Activated T-cell treated with anti-CD3 and anti-CD28 coated beads, Interleukin-2, amount 50 U/mL, for 1 hour (primary cell): ENCODE measurements around the gene ZNF212.
"Not testable (repeated sequence)": the region's sequence is repeated elsewhere in the genome, so short reads cannot be mapped to it uniquely, and the experiment has no call there.

Experiments
- DNase-seq: peaks from one replicate; pipeline ENCODE4 v3.0.0-alpha.2; 2020

ZNF212 gene

DNA sequence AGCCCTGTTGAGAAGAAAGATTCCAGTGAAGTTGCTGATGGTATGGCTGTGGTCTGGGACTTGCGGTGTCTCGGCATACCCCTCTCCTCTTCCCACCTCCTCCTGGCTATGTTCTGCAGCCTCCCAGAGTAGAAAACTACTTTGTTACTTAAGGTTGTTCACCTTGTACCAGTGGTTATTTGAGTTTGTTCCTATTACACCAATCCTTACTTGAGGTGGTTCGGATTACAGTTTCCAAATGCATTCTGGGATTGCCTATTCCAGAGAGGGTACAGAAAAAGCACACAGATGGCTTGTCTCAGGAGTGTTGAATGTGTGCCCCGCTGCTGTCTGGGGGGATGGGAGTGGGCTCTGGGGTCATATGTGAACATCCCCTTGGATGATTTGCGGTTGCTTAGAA lies 15.7 kb downstream of the ZNF212 start:
- no peak for DNase-seq

- DNase-seq, result no peak
Measured at GRCh38 chr7:149256568-149256967, 17.1 kb downstream of the ZNF212 start.

DNA sequence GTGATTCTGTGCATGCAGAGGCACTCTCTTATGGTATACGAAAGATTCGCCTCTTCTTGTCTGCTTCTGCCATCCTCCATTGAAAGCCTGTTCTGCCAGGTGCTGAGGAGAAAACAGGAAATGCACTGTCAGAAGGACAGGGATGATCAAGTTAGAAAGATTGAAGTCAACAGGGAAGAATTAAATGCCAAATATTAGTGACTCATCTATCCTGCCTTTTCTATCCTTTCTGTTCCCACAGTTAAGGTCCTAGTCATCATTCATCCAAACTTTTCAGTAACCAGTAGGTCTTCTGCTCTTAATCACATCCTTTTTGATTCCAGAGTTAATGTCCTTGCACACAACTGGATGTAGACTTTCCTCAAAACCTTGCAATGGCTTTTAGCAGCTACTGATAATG lies 17.7 kb downstream of the ZNF212 start:
- DNase-seq, result no peak

DNA sequence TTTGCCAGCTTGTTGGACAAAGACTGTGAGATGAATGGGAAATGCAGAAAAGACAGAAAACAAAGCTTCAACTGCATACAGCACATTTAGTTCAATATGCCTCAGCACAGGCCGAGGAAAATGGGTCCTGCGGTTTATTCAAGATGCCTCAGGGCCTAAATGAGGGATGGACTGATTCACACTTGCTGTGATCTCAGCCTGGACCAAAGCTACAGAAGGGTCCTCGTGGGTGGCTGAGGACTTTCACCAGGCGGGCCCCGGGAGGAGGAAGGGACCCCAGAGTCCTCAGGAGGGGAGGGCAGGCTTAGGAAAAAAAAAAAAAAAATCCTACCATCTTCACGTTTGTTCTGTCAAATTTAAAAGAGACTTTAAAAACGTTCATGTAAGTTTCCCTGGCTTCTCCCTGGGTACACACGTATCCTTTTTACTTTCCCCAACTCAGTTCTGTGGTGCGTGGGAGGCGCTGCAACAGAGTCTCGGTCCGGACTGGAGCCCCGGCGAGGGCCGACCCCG lies 21.9 kb downstream of the ZNF212 start:
- no peak for DNase-seq

DNA sequence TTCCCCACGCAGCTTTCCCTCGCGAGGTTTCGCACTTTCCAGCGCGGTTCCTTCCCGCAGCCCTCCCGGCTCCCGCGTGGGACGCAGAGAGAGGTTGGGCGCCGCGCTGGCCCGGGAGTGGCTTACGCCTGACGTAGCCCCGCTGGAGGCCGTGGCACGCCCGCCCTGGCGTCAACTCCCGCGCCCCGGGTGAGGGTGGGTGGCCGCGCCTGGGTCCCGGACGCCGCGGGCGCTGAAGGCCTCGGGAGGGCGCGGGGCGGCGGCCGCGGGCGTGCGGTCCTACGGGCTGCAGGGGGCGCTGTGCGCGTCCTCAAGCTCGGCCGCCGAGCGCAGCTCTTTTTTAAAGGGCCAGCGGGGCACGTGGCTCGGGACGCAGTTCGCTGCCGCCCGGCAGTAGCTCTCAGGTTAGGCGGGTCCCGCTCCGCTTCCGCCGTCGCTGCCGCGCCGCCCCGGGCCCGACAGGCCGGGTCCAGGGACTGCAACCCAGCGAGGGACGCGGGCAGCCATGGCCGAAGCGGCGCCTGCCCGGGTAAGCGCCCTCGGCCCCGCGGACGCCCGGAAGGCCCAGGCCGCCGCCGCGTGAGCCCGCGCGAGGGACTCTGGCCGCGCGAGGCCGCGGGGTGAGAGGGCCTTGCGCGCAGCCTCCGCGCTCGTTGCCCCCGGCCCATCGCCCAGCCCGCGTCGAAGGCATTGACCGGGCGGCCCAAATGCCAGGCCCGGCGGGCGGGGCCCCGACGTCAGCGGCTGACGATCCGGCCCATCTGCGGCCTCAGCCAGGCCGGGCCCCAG lies 22.6 kb downstream of the ZNF212 start, which contains the start of gene ZNF783:
Gene ZNF783 (plus strand): TSS at position 368 of the 789 bp plus-strand sequence. CDS start 138 bp downstream, at position 506.
- peak; percentile 90 for DNase-seq

- no peak for DNase-seq
Measured at GRCh38 chr7:149266451-149266850, 27.0 kb downstream of the ZNF212 start.

DNA sequence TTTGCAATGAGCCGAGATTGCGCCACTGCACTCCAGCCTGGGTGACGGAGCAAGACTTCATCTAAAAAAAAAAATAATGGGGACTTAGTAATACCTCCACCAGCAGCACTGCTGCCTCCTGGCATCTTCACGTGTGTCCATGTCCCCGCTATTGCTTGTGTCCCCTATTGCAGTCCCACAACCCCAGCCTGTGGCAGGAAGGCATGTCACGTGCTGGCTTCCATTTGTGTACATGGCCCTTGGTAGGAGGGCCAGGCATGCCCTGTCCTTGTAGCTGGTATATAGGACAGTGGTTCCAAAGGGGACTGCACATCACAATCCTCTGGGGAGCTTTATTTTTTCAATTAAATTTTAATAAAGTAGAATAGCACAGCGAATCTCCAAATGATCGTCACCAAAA lies 28.3 kb downstream of the ZNF212 start:
- no peak for DNase-seq

GRCh38 chr7:149274424-149274823 lies 35.0 kb downstream of the ZNF212 start:
- DNase-seq, result not testable (repeated sequence)

GRCh38 chr7:149277871-149278270 lies 38.4 kb downstream of the ZNF212 start:
- no peak for DNase-seq

DNA sequence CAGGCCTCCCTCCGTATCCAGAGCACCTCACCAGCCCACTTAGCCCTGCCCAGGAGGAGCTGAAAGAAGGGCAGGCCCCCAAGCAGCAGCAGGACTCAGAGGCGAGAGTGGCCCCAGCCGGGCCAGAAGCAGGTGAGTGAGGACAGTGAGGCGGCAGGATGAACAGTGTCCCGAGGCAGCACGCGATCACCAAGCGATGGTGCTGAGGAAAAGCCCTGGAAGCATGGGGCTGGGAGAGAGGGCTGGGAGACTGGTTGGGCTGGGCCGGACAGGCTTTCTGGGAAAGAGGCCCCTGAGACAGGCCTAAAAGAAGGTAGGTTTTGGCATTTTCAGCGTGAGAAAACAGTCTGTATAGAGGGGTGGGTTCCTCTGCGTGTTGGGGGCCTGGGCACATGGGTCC lies 38.9 kb downstream of the ZNF212 start:
- no peak for DNase-seq

- DNase-seq, result no peak
Measured at GRCh38 chr7:149279111-149279743, 39.8 kb downstream of the ZNF212 start.

GRCh38 chr7:149280151-149280550 lies 40.7 kb downstream of the ZNF212 start:
- DNase-seq, result no peak

- no peak for DNase-seq
Measured at GRCh38 chr7:149280661-149281507, 41.4 kb downstream of the ZNF212 start.

DNA sequence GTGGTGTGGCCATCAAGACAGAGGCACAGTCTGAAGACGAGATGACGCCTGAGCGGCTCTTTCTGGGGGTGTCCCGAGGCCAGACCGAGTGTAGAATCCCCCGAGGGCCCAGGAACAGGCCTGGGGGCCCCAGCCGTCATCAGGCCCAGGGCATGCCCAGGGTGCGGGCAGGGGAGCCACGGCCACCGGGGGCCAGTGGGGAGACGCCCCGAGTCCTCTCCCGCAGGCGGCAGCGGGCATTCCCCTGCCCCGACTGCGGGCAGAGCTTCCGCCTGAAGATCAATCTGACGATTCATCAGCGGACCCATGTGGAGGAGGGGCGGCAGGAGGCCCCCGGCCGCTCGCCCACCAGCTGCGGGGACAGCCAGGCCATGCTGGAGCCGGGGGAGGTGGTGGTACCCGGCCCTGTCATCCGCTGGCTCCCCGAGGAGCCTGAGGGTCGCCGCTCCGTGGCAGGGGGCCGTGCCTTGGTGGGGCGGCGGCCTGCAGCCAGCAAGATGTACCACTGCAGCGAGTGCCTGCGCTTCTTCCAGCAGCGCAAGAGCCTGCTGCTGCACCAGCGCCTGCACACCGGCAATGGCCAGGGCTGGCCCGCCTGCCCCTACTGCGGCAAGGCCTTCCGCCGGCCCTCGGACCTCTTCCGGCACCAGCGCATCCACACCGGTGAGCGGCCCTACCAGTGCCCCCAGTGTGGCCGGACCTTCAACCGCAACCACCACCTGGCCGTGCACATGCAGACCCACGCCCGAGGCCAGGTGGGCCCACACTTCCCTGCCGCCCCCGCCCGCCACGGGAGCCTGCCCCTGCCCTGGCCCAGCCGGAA lies 42.3 kb downstream of the ZNF212 start:
- no peak for DNase-seq

- no peak for DNase-seq
Measured at GRCh38 chr7:149282331-149282655, 42.8 kb downstream of the ZNF212 start.

GRCh38 chr7:149283321-149283720 lies 43.9 kb downstream of the ZNF212 start:
- DNase-seq, result no peak

DNA sequence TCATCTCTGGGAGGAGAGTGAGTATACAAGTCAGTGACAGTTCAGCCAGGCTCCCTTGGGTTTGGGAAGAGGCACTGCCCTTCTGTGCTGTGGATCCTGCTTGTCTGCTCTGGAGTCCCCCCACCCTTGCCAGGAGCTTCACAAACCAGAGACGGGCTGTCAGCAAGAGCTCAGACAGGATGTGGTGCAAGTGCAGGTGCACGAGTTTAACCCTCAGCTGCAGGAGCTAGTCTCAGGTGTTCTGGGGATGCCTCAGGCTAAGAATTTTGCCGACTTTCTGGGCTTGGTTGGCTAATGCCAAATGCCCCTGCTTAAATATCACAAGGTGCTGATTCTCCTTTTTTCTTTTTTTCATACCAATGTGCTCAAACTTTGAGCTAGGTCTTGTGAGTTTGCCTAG lies 44.9 kb downstream of the ZNF212 start:
- DNase-seq, result peak; percentile 57

DNA sequence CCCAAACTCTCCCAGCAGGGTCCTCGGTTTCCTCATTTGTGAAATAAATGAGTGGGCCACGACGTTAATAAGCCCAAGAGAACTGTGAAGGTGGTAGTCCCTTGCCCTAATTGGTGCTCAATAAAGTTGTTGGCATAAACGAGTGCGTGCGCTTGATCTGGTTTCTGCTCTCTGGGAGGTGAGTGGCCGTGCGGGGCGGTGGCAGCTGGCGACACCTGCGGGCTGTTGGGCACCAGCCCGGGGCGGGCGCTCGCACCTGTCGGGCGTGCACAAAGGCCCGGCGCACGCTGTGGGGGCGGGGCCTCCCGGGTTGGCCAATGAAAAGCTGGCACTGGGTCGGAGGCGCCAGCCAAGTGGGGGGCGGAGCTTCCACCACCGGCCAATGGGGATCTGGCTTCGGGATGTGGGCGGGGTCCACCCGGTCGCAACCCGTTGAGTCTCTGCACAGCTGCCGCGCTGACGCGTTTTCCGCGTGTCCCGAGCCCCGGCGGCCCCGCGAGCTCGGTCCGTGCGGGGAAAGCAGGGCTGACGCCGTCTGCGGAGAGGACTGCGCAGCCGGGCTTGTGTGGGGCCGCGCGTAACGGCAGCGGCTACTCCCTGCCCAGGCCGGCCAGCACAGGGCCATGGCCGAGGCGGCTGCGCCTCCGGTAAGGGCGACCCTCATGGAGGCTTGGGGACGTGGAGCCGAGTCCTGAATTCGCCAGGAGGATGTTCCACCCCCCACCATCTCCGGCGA lies 45.6 kb downstream of the ZNF212 start:
- peak; percentile 99 for DNase-seq

DNA sequence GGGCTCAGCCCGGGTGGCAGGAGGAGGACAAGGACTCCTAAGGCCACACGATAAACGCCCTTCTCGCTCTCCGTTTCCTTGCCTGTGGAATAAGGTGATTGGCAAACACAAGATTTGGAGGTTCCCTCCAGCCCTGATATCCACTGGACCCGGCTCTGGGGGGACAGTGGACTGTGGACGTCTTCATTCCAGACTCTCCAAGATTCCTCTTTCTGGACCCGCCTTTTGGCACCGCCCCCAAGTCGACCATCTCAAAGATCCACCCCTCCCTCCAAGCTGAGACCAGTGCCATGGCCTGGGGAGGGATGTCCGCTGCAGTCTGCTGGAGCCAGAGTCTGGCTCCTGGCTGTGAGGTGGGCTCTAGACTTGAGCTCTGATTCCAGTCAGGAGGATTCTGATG lies 46.2 kb downstream of the ZNF212 start:
- no peak for DNase-seq

GRCh38 chr7:149286811-149287400 lies 47.5 kb downstream of the ZNF212 start:
- no peak for DNase-seq

- no peak for DNase-seq
Measured at GRCh38 chr7:149287622-149288021, 48.2 kb downstream of the ZNF212 start.
